VCaP (cell line): ENCODE results near the gene ZNF862.

Source experiments
- H3K27ac ChIP-seq: fragments of 450-650 bp; 2 replicates; pipeline ENCODE4 v1.5.1; 2017
- TF ChIP-seq, protein P1 (sequence below): fragments of 450-650 bp; conservative IDR thresholded peaks from 2 replicates; pipeline ENCODE4 v1.5.1; 2017; ENCODE audit warnings: mild to moderate bottlenecking, moderate library complexity

ZNF862 gene

DNA sequence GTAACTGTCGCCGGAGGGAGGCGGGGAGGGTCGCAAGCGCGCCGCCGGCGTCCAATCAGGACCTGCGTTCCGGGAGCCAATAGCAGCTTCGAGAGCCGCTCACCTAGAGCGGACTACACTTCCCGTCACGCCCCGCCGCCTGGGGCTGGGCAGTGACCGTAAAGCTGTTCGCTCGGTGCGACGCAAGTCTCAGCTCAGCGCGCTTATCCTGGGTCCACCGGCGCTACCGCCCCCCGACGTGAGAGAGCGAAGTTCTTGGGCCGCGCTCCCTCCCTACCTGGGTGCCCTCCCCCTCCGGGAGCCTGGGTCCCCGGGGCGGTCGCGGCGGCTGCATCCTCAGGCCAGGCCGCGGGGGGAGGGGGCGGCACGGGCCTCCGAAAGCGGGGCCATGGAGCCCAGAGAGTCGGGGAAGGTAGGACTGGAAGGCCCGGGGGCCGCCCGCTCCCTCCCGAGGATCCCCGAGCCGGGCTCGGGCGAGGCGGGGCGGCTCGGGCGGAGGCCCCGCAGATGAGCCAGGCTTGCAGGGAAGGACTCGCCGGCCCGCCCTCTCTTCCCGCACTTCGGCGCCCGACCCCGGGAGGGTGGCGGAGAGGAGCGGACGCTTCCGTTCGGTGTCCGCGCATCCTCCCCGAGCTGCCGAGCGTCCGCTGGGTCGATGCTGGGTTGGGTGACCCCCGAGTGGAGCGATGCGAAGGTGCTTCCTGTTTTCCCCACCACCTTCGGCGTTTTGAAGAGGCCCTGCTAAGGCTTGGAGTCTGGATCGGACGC lies at the start of gene ZNF862:
Gene ZNF862 (plus strand): TSS at position 152 of the 768 bp plus-strand sequence. CDS start 237 bp downstream, at position 389.
- peak within 1 kb of the TSS; percentile 90 for H3K27ac ChIP-seq

DNA sequence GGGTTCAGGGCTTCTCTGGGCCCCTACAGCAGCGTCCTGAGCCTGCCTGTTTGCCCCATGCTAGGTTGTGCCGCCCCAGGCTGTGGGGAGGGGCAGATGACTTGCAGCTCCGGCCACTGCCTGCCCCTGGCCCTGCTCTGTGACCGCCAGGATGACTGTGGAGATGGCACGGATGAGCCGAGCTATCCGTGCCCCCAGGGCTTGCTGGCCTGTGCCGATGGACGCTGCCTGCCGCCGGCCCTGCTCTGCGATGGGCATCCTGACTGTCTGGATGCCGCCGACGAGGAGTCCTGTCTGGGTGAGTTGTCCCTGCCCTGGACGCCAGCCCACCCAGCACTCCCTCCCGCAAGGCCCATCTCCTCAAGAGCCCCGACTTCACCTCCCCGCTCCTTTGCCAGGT lies 49.1 kb upstream of the ZNF862 start:
- TF ChIP-seq, protein P1, sequence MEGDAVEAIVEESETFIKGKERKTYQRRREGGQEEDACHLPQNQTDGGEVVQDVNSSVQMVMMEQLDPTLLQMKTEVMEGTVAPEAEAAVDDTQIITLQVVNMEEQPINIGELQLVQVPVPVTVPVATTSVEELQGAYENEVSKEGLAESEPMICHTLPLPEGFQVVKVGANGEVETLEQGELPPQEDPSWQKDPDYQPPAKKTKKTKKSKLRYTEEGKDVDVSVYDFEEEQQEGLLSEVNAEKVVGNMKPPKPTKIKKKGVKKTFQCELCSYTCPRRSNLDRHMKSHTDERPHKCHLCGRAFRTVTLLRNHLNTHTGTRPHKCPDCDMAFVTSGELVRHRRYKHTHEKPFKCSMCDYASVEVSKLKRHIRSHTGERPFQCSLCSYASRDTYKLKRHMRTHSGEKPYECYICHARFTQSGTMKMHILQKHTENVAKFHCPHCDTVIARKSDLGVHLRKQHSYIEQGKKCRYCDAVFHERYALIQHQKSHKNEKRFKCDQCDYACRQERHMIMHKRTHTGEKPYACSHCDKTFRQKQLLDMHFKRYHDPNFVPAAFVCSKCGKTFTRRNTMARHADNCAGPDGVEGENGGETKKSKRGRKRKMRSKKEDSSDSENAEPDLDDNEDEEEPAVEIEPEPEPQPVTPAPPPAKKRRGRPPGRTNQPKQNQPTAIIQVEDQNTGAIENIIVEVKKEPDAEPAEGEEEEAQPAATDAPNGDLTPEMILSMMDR = no peak
- no peak overlapping the region for H3K27ac ChIP-seq

More for the DNA sequence above, at the start of gene ZNF862:
- TF ChIP-seq, protein P1 = no peak

DNA sequence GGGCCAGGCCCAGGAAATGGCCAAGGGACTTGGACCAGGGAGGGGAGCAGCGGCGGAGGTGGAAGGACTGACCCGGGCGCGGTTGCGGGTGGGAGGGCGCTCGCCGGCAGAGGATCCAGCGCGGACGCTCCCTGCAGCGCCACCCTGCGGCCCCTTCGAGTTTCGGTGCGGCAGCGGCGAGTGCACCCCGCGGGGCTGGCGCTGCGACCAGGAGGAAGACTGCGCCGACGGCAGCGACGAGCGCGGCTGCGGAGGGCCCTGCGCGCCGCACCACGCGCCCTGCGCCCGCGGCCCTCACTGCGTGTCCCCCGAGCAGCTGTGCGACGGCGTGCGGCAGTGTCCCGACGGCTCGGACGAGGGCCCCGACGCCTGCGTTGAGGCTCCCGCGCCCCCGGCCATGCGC lies 48.0 kb upstream of the ZNF862 start:
- TF ChIP-seq, protein P1 = no peak

DNA sequence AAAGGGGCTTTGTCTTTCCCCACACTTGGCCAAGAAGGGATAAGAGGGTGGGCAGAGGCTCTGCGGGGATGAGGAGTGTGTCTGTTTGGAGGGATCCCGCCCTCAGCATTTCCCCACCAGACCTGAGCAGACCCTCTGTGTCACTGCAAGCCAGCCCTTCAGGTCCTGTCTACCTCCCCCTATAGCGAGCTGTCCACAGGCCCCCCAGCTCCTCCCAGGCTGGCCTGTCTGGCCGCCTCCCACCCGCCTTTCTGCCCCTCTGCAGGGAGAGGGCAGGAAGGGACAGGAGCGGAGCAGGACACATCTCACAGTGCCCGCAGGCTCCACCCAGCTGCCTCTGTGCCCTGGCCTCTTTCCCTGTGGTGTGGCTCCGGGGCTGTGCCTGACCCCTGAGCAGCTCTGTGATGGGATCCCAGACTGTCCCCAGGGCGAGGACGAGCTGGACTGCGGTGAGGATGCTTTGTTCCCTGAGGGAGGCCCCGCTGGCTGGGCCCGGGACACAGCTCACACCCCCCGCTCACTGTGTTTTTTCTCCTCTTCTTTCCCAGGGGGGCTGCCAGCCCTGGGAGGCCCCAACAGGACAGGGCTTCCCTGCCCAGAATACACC lies 47.3 kb upstream of the ZNF862 start:
- no peak overlapping the region for H3K27ac ChIP-seq

More for the DNA sequence above, 48.0 kb upstream of the ZNF862 start:
- H3K27ac ChIP-seq = no peak overlapping the region

DNA sequence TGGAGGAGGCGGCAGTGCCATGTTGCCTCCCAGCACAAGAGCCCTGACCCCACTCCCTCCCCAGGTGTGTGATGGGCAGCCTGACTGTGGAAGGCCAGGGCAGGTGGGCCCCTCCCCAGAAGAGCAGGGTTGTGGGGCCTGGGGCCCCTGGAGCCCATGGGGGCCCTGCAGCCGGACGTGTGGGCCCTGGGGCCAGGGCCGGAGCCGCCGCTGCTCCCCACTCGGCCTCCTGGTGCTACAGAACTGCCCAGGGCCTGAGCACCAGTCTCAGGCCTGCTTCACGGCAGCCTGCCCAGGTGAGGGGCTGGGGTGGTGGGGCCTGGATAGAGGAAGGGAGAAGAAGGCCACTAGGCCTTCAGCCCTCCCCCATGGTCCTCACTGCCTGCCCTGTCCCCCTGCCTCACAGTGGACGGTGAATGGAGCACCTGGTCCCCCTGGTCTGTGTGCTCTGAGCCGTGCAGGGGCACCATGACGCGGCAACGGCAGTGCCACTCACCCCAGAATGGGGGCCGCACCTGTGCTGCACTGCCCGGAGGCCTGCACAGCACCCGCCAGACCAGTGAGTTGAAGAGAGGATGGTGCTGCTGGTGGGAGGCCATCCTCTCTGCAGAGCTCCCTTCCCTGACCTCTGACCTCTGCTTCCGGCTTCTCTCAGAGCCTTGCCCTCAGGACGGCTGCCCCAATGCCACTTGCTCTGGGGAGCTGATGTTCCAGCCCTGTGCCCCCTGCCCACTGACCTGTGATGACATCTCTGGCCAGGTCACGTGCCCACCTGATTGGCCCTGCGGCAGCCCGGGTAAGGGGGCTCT lies 46.6 kb upstream of the ZNF862 start:
- TF ChIP-seq, protein P1 = no peak
- H3K27ac ChIP-seq = no peak overlapping the region

More for the DNA sequence above, 47.3 kb upstream of the ZNF862 start:
- TF ChIP-seq, protein P1 = no peak

DNA sequence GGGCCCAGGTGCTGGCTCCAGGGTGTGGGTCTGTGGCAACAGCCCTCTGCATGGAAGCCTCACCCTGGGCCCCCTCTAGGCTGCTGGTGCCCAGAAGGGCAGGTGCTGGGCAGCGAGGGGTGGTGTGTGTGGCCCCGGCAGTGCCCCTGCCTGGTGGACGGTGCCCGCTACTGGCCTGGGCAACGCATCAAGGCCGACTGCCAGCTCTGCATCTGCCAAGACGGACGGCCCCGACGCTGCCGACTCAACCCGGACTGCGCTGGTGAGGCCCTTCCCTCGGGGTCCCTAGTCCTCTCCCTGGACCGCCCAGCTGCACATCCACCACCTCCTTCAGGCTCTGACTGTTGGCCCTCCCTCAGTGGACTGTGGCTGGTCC lies 46.0 kb upstream of the ZNF862 start:
- H3K27ac ChIP-seq = no peak overlapping the region
- TF ChIP-seq, protein P1 = no peak

DNA sequence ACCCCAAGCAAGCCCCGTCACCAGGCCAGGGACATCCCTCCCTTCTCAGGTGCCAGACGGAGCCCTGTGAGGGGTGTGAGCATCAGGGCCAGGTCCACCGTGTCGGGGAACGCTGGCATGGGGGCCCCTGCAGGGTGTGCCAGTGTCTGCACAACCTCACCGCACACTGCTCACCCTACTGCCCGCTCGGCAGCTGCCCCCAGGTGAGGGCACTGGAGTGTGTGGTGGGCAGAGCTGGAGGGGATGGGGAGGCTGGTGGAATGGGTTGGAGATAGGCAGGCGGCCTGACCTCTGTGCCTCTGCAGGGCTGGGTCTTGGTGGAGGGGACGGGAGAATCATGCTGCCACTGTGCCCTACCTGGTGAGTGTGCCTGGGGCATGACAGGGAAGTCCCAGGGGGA lies 44.9 kb upstream of the ZNF862 start:
- TF ChIP-seq, protein P1 = no peak
- H3K27ac ChIP-seq = no peak overlapping the region
